Kidney (tissue), 14 donors: ENCODE measurements around the gene AS3MT. TPM values are rescaled to one million over a fixed set of nuclear protein-coding genes. Genes with fewer than 3 reads are reported as not detected.

ENCODE experiments used
- DNase-seq, 5 donors: peaks; one replicate each; pipeline ENCODE4 v3.0.0-alpha.2; 2013 to 2020
- FAIRE-seq: peaks from 2 replicates; lab custom pipeline; 2012; peaks lifted over from hg19 to GRCh38; lab: Jason Lieb, UNC
- H3K27ac ChIP-seq, 2 donors: one replicate each; pipeline ENCODE4 v1.7.0; 2013; ENCODE audit warnings: low read depth in 2 of 2, low read length in 2 of 2, inconsistent platforms in 1 of 2
- H3K27me3 ChIP-seq: one replicate; pipeline ENCODE4 v1.7.1; 2013; ENCODE audit warnings: low read length, inconsistent platforms; ENCODE audit not compliant: control insufficient read depth, insufficient read depth
- H3K36me3 ChIP-seq, 3 donors: one replicate each; pipeline versions ENCODE4 v1.7.0 to v1.7.1; 2013; ENCODE audit warnings: low read length in 3 of 3, control low read depth in 1 of 3, inconsistent platforms in 1 of 3; ENCODE audit not compliant: insufficient read depth in 3 of 3, control insufficient read depth in 2 of 3
- H3K4me1 ChIP-seq, 3 donors: one replicate each; pipeline versions ENCODE4 v1.7.0 to v1.7.1; 2013; ENCODE audit warnings: low read length in 3 of 3, inconsistent platforms in 1 of 3, low read depth in 1 of 3; ENCODE audit not compliant: control insufficient read depth in 2 of 3, insufficient read depth in 2 of 3
- H3K4me3 ChIP-seq, 3 donors: one replicate each; pipeline versions ENCODE4 v1.7.0 to v1.8.1; 2013; ENCODE audit warnings: low read length in 3 of 3, control low read depth in 1 of 3, inconsistent platforms in 1 of 3
- H3K9ac ChIP-seq, 3 donors: one replicate each; pipeline versions ENCODE4 v1.7.0 to v1.7.1; 2013; ENCODE audit warnings: low read length in 3 of 3, control low read depth in 1 of 3, inconsistent platforms in 1 of 3
- H3K9me3 ChIP-seq, 3 donors: one replicate each; pipeline versions ENCODE4 v1.7.0 to v1.7.1; 2013; ENCODE audit warnings: low read length in 3 of 3, control low read depth in 1 of 3, inconsistent platforms in 1 of 3; ENCODE audit not compliant: control insufficient read depth in 2 of 3, insufficient read depth in 1 of 3
- intact Hi-C: fragments of 100-400 bp; cut with DNase I; formaldehyde crosslinking; loops from one replicate; pipeline ENCODE4 v1.11.1; 2022
- polyA plus RNA-seq: library from polyadenylated mRNA; stranded (reverse); fragments of 350-450 nt; fragmentation: Illumina TruSeq; extraction: RNeasy Lipid Tissue Mini Kit (QIAGEN cat#74804); gene quantifications from one replicate; pipeline ENCODE4 v1.2.3, GENCODE V29; 2014; ENCODE audit warnings: low read depth, low replicate concordance; ENCODE audit not compliant: insufficient read depth
- total RNA-seq: library from RNA; stranded (reverse); fragmentation: NEBNext Ultra II Directional; extraction: Animal tissue kit (Norgen Biotek cat#: 25700); gene quantifications from one replicate; pipeline ENCODE4 v1.2.1, GENCODE V29; 2021
- TF ChIP-seq, protein P1 (sequence below): IDR thresholded peaks from 3 replicates; pipeline ENCODE4 v1.5.1; 2012; ENCODE audit warnings: mild to moderate bottlenecking, moderate library complexity, borderline replicate concordance; ENCODE audit not compliant: insufficient read depth; ENCODE audit errors: extremely low read depth
- donor health status: control.
- donor health status: control.
- donor health status: control.
- donor health status: control.
- donor health status: control.
- donor health status: DM: yes; HTN: yes; CAD: no.
- donor health status: Normal renal cell carcinoma (clear cell type).

AS3MT gene
- total and polyA plus RNA-seq, 2 donors from 2014 or later: 2.0 to 36.7 TPM

DNA sequence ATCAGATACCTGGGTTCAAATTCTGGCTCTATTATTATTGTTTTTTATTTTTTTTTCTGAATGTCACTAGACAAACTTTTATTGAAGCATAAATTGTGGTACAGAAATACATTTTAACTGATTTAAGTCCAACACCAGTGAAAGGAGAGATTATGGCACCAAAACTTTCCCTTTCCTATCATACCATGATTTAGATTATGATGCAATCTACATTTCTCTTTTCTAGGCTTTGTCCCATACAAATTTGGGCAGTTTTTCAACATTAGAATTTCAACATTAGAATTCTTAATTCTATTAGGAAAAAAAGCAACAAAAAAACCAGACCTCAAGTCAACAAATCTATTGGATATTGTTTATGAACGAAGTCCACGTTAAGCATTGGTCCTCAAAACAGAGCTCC lies 11.0 kb downstream of the AS3MT start:
- Histone ChIP-seq H3K36me3 (peaks cover 0 to 4% (median 0%) of the 10 kb centered on the region in 3 donors), H3K27me3 (no peaks in the 10 kb centered on the region), H3K9me3 (no peaks in the 10 kb centered on the region), H3K9ac (no peak overlapping the region), H3K4me1 (no peaks in the 10 kb centered on the region), H3K4me3 (no peak overlapping the region), H3K27ac (no peak overlapping the region)
- DNase-seq: no peak
- TF ChIP-seq, protein P1, sequence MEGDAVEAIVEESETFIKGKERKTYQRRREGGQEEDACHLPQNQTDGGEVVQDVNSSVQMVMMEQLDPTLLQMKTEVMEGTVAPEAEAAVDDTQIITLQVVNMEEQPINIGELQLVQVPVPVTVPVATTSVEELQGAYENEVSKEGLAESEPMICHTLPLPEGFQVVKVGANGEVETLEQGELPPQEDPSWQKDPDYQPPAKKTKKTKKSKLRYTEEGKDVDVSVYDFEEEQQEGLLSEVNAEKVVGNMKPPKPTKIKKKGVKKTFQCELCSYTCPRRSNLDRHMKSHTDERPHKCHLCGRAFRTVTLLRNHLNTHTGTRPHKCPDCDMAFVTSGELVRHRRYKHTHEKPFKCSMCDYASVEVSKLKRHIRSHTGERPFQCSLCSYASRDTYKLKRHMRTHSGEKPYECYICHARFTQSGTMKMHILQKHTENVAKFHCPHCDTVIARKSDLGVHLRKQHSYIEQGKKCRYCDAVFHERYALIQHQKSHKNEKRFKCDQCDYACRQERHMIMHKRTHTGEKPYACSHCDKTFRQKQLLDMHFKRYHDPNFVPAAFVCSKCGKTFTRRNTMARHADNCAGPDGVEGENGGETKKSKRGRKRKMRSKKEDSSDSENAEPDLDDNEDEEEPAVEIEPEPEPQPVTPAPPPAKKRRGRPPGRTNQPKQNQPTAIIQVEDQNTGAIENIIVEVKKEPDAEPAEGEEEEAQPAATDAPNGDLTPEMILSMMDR: no peak
- intact Hi-C loops: no loop called here
- FAIRE-seq: no peak

GRCh38 chr10:102888048-102888447 lies 18.8 kb downstream of the AS3MT start:
- TF ChIP-seq, protein P1: no peak
- no peaks in the 10 kb centered on the region for H3K9me3 ChIP-seq
- H3K36me3 ChIP-seq: peaks cover 0 to 4% (median 0%) of the 10 kb centered on the region in 3 donors
- no peak for DNase-seq
- H3K27me3 ChIP-seq: no peaks in the 10 kb centered on the region
- H3K4me3 ChIP-seq: no peak overlapping the region
- H3K9ac ChIP-seq: no peak overlapping the region
- FAIRE-seq: no peak
- no peaks in the 10 kb centered on the region for H3K4me1 ChIP-seq
- intact Hi-C loops: no loop called here
- H3K27ac ChIP-seq: no peak overlapping the region

DNA sequence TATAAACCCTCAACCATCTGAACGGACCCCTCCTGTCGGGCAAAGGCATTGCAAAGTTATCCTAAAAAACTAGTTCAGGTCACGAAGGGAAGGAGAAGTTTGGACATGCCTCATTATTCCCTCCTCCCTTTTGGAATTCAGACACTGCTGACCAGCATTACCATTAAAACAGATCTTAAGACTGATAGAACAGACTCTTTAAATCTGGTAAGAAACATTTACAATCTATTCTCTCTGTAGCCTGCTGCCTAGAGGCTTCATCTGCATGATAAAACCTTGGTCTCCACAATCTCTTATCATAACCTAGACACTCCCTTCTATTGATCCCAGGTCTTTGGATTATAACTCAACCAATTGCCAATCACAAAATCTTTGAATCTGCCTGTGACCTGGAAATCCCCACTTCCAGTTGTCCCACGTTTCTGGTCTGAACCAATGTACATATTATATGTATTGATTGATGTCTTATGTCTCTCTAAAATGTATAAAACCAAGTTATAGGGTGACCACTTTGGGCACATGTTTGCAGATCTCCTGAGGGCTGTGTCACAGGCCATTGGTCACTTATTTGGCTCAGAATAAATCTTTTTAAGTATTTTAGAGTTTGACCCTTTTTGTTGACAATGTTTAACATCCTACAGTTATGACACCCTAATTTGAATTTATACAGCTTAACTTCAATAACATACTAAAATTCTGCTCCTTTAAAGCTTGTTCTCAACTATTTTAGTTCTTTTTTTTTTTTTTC lies 25.4 kb downstream of the AS3MT start:
- Histone ChIP-seq H3K27me3 (no peaks in the 10 kb centered on the region), H3K4me3 (no peak overlapping the region), H3K9me3 (no peaks in the 10 kb centered on the region), H3K4me1 (no peaks in the 10 kb centered on the region), H3K27ac (no peak overlapping the region), H3K36me3 (peaks cover 0 to 4% (median 0%) of the 10 kb centered on the region in 3 donors), H3K9ac (no peak overlapping the region)
- DNase-seq (no peak), FAIRE-seq (no peak)
- intact Hi-C loops: no loop called here
- TF ChIP-seq, protein P1: no peak
